Endometrial microvascular endothelial cells (primary cell): Measurements from ENCODE around the gene LGMN. TPM values are rescaled to one million over a fixed set of nuclear protein-coding genes. Genes with fewer than 3 reads are reported as not detected.
"Not testable (repeated sequence)": the region's sequence is repeated elsewhere in the genome, so short reads cannot be mapped to it uniquely, and the experiment has no call there.

Source experiments
- in situ Hi-C: cut with HindIII; loops from 2 replicates; pipeline ENCODE4 v1.10.0; 2017; ENCODE audit warnings: low sequenced_read_pairs, low pct_unique_long_range_greater_than_20kb; ENCODE audit errors: inconsistent ontology term
- total RNA-seq: library from RNA; depleted of rRNA; stranded (reverse); fragments of >200 nt; gene quantifications from one replicate; pipeline ENCODE4 v1.2.3, GENCODE V29; 2015; ENCODE audit errors: inconsistent ontology term

The LGMN gene
- total RNA-seq = 55.4 TPM

- in situ Hi-C loops = no loop called here
Observed at GRCh38 chr14:92748259-92749016, at the start of gene LGMN. Gene LGMN, minus strand, starts transcription at chr14:92748627. Its CDS starts 15,841 bp downstream, at chr14:92732786.

GRCh38 chr14:92794961-92795360, 46.5 kb upstream of the LGMN start:
- in situ Hi-C loops = no loop called here

- in situ Hi-C loops = no loop called here
Observed at GRCh38 chr14:92794547-92794941, 46.1 kb upstream of the LGMN start.

GRCh38 chr14:92793709-92794546, 45.5 kb upstream of the LGMN start, which contains the start of gene GOLGA5:
Gene GOLGA5, plus strand, starts transcription at chr14:92794305. Its CDS starts 3,133 bp downstream, at chr14:92797438.
- in situ Hi-C loops = no loop called here

- in situ Hi-C loops = no loop called here
Observed at GRCh38 chr14:92792885-92793284, 44.5 kb upstream of the LGMN start.

GRCh38 chr14:92789457-92790089, 41.1 kb upstream of the LGMN start:
- in situ Hi-C loops = no loop called here

- in situ Hi-C loops = no loop called here
Observed at GRCh38 chr14:92787554-92787953, 39.1 kb upstream of the LGMN start.

- in situ Hi-C loops = no loop called here
Observed at GRCh38 chr14:92786427-92786756, 38.0 kb upstream of the LGMN start.

- in situ Hi-C loops = no loop called here
Observed at GRCh38 chr14:92785667-92786426, 37.4 kb upstream of the LGMN start.

GRCh38 chr14:92783813-92784431, 35.5 kb upstream of the LGMN start:
- in situ Hi-C loops = no loop called here

- in situ Hi-C loops = no loop called here
Observed at GRCh38 chr14:92781350-92781749, 32.9 kb upstream of the LGMN start.

- in situ Hi-C loops = no loop called here
Observed at GRCh38 chr14:92780444-92781232, 32.2 kb upstream of the LGMN start.

- in situ Hi-C loops = not testable (repeated sequence)
Observed at GRCh38 chr14:92778868-92779565, 30.6 kb upstream of the LGMN start.

GRCh38 chr14:92775292-92775691, 26.9 kb upstream of the LGMN start:
- in situ Hi-C loops = not testable (repeated sequence)

- in situ Hi-C loops = no loop called here
Observed at GRCh38 chr14:92774572-92774971, 26.1 kb upstream of the LGMN start.

- in situ Hi-C loops = no loop called here
Observed at GRCh38 chr14:92770484-92770883, 22.1 kb upstream of the LGMN start.

GRCh38 chr14:92768795-92769194, 20.4 kb upstream of the LGMN start:
- in situ Hi-C loops = no loop called here
